Measurements from ENCODE around the gene IL6. TPM values are rescaled to one million over a fixed set of nuclear protein-coding genes. Genes with fewer than 3 reads are reported as not detected.
"Not testable (repeated sequence)": the region's sequence is repeated elsewhere in the genome, so short reads cannot be mapped to it uniquely, and the experiment has no call there.

Gene IL6
- polyA plus RNA-seq, 1 of the 3 experiments (the other 2 are of a cell fraction), result 20.5 TPM

GRCh38 chr7:22772885-22773284 is 45.9 kb downstream of the IL6 start:
- no peaks in the 10 kb centered on the region for H3K4me1 ChIP-seq (ENCODE audit: control insufficient read depth in 1 of 2, insufficient read depth in 2 of 2, low read depth in 1 of 2, low read length in 1 of 2)
- POLR2A ChIA-PET, result no interaction called here
- H3K9me3 ChIP-seq, result no peaks in the 10 kb centered on the region
- H3K4me3 ChIP-seq (ENCODE audit: low read depth in 2 of 2, low read length in 1 of 2), result no peak overlapping the region
- no peak overlapping the region for H3K9ac ChIP-seq
- TF ChIP-seq ELF1 (IDR thresholded peaks at IDR 0.05) (no peak), CHD2 (IDR thresholded peaks at IDR 0.05; ENCODE audit: low read length, partially characterized antibody) (no peak), USF1 (IDR thresholded peaks at IDR 0.05; ENCODE audit: borderline replicate concordance, low read depth) (no peak)
- TF ChIP-seq, protein P1, sequence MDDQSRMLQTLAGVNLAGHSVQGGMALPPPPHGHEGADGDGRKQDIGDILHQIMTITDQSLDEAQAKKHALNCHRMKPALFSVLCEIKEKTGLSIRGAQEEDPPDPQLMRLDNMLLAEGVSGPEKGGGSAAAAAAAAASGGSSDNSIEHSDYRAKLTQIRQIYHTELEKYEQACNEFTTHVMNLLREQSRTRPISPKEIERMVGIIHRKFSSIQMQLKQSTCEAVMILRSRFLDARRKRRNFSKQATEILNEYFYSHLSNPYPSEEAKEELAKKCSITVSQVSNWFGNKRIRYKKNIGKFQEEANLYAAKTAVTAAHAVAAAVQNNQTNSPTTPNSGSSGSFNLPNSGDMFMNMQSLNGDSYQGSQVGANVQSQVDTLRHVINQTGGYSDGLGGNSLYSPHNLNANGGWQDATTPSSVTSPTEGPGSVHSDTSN (IDR thresholded peaks at IDR 0.05), result no peak
- H3K79me2 ChIP-seq (ENCODE audit: insufficient read depth), result no peaks in the 10 kb centered on the region
- H3F3A ChIP-seq (replicated peaks; ENCODE audit: insufficient read depth), result no peaks in the 10 kb centered on the region
- CTCF ChIA-PET, result interaction anchor here (3.6 kb wide), 1 partner anchor 9 kb away, joined by 14 read pairs; no protein-coding TSS in a partner anchor
- no peak for DNase-seq
- no peaks in the 10 kb centered on the region for H3K9me2 ChIP-seq
- 2% methylated on average over 4 of the region's 4 CpGs for WGBS (ENCODE audit: low lambda C conversion rate)
- no peak overlapping the region for H3K4me2 ChIP-seq
- no peak overlapping the region for H3K27ac ChIP-seq (ENCODE audit: low read depth in 2 of 2, low read length in 1 of 2)
- peaks cover 15% of the 10 kb centered on the region; the same call in 1 of the 2 replicates for H3K27me3 ChIP-seq (ENCODE audit: insufficient read depth)
- no peaks in the 10 kb centered on the region for H3K36me3 ChIP-seq (replicated peaks in 1 of 2; ENCODE audit: control insufficient read depth in 1 of 2, insufficient read depth in 2 of 2, low read length in 1 of 2)
- H4K20me1 ChIP-seq (ENCODE audit: insufficient read depth), result no peaks in the 10 kb centered on the region
- no peak overlapping the region for H2AFZ ChIP-seq (ENCODE audit: low read depth)

DNA sequence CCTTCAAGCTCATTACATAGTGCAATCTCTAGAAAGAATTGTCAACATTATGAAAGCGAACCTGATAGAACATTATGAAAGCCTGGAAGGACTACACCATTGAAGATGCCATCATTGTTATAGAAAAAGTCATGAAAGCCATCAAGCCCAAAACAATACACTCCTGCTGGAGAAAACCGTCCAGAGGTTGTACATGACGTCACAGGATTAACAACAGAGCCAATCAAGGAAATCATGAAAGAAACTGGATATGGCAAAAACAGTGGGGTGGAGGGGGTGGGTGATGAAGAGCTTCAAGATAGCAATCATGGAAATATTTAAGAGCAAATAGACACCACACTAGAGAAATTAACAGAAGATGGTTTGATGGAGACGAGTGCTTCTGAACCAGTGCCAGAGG is 50.0 kb downstream of the IL6 start:
- CTCF ChIA-PET, result no interaction called here
- no peak for DNase-seq

GRCh38 chr7:22779730-22780323 is 52.8 kb downstream of the IL6 start:
- CTCF ChIA-PET, result interaction anchor here (2.0 kb wide), 1 partner anchor 220 kb away, joined by 12 read pairs; no protein-coding TSS in a partner anchor
- H3K79me2 ChIP-seq (ENCODE audit: insufficient read depth); H3K9ac ChIP-seq; H3K4me3 ChIP-seq (ENCODE audit: low read depth in 2 of 2, low read length in 1 of 2); H3K27me3 ChIP-seq (ENCODE audit: insufficient read depth); H3K4me2 ChIP-seq; H3K27ac ChIP-seq (ENCODE audit: low read depth in 2 of 2, low read length in 1 of 2); H2AFZ ChIP-seq (ENCODE audit: low read depth); DNase-seq; H3F3A ChIP-seq (replicated peaks; ENCODE audit: insufficient read depth); H3K9me2 ChIP-seq; H3K9me3 ChIP-seq; H3K4me1 ChIP-seq (ENCODE audit: control insufficient read depth in 1 of 2, insufficient read depth in 2 of 2, low read depth in 1 of 2, low read length in 1 of 2); H3K36me3 ChIP-seq (replicated peaks in 1 of 2; ENCODE audit: control insufficient read depth in 1 of 2, insufficient read depth in 2 of 2, low read length in 1 of 2); POLR2A ChIA-PET; H4K20me1 ChIP-seq (ENCODE audit: insufficient read depth): not testable (repeated sequence)
- 8% methylated on average over 4 of the region's 4 CpGs for WGBS (ENCODE audit: low lambda C conversion rate)

More for the DNA sequence above, 50.0 kb downstream of the IL6 start:
- no peak overlapping the region for H2AFZ ChIP-seq (ENCODE audit: low read depth)
- WGBS (ENCODE audit: low lambda C conversion rate), result 16% methylated on average over 4 of the region's 4 CpGs
- H3K4me2 ChIP-seq, result no peak overlapping the region
- no peaks in the 10 kb centered on the region; a peak in 2 of 4 replicates for H3K4me1 ChIP-seq (ENCODE audit: control insufficient read depth in 1 of 2, insufficient read depth in 2 of 2, low read depth in 1 of 2, low read length in 1 of 2)
- no peak for TF ChIP-seq YY1 (IDR thresholded peaks at IDR 0.05; ENCODE audit: low read depth)
- no peak for TF ChIP-seq FOXJ3 (CRISPR knock-in tag; IDR thresholded peaks at IDR 0.05)
- no peak for TF ChIP-seq ELF1 (IDR thresholded peaks at IDR 0.05)
- TF ChIP-seq NFIC (IDR thresholded peaks at IDR 0.05; ENCODE audit: borderline replicate concordance), result no peak
- no peak for TF ChIP-seq RCOR1 (IDR thresholded peaks at IDR 0.05; ENCODE audit: low read length)
- no peak for TF ChIP-seq RFX5 (IDR thresholded peaks at IDR 0.05; ENCODE audit: low read length)
- TF ChIP-seq TAF1 (IDR thresholded peaks at IDR 0.05; ENCODE audit: borderline replicate concordance, low read depth, low read length), result no peak
- TF ChIP-seq GATA2 (CRISPR knock-in tag; IDR thresholded peaks at IDR 0.05), result no peak
- TF ChIP-seq GABPA (IDR thresholded peaks at IDR 0.05; ENCODE audit: low read depth), result no peak
- TF ChIP-seq IRF3 (IDR thresholded peaks at IDR 0.05; ENCODE audit: low read depth, low read length), result no peak
- no peak for TF ChIP-seq EZH2phosphoT487 (IDR thresholded peaks at IDR 0.05; ENCODE audit: borderline replicate concordance, low read depth)
- no peak for TF ChIP-seq EP300 (IDR thresholded peaks at IDR 0.05; ENCODE audit: borderline replicate concordance in 1 of 2, low read depth in 1 of 2, low read length in 1 of 2)
- H3K36me3 ChIP-seq (replicated peaks in 1 of 2; ENCODE audit: control insufficient read depth in 1 of 2, insufficient read depth in 2 of 2, low read length in 1 of 2), result no peaks in the 10 kb centered on the region
- no peak overlapping the region for H3K27ac ChIP-seq (ENCODE audit: low read depth in 2 of 2, low read length in 1 of 2)
- POLR2A ChIA-PET, result no interaction called here
- H4K20me1 ChIP-seq (ENCODE audit: insufficient read depth), result no peaks in the 10 kb centered on the region
- H3K4me3 ChIP-seq (ENCODE audit: low read depth in 2 of 2, low read length in 1 of 2), result no peak overlapping the region
- H3K9me2 ChIP-seq, result no peaks in the 10 kb centered on the region
- no peaks in the 10 kb centered on the region for H3K79me2 ChIP-seq (ENCODE audit: insufficient read depth)
- peaks cover 4% of the 10 kb centered on the region for H3F3A ChIP-seq (replicated peaks; ENCODE audit: insufficient read depth)
- H3K9ac ChIP-seq, result no peak overlapping the region
- H3K27me3 ChIP-seq (ENCODE audit: insufficient read depth), result peaks cover 15% of the 10 kb centered on the region; the same call in 1 of the 2 replicates
- no peaks in the 10 kb centered on the region for H3K9me3 ChIP-seq

All from SK-N-SH (cell line).